Measurements from ENCODE around the gene CNTNAP2.

The CNTNAP2 gene

DNA sequence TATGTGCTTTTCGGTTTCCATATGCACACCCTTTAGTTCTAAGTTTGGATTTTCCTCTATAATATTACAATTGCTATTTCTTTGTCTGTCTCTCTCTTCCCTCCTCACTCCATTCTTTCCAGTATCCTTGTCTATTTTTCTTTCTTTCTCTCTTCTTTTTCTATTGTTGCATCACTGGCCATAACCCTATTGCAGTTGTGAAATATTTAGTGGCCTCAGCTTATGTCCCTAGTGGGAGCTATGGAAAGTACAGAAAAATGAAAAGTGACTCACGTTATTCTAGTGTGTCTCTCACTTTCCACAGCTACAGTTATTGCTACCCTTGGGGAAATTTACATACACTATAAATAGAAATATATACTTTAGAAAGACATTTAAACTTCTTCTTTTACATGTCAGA is 59.1 kb downstream of the CNTNAP2 start:
- no peaks in the 10 kb centered on the region for H3K9me3 ChIP-seq (ENCODE audit: control insufficient read depth, insufficient read depth, low read depth, low read length)
- POLR2A ChIA-PET = no interaction called here

DNA sequence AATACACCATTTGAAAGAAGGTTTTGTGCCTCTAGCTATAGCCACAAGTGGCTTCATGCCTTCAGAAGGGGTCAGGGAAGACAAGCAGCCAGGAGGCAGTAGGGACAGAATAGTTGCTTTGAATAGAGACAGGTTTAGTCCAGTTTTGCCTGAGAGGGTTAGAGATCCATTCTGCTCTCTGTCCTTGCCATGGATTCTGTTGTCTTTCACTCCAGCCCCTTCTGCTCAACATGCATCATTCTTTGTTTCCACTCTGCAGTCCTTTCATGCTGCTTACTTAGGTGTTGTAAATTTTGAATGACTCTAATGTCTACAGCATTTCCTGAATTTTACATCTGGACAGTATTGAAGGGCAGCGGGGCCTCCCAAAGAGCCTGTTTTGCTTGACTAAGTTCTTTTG is 60.3 kb downstream of the CNTNAP2 start:
- Histone ChIP-seq H3K36me3 (ENCODE audit: control insufficient read depth in 2 of 2, insufficient read depth in 1 of 2, low read length in 2 of 2) (no peaks in the 10 kb centered on the region), H3K4me3 (ENCODE audit: low read depth, low read length) (no peak overlapping the region), H3K4me1 (ENCODE audit: control insufficient read depth, insufficient read depth, low read length) (no peaks in the 10 kb centered on the region), H3K27ac (ENCODE audit: extremely low read depth, low read depth, low read length) (no peak overlapping the region), H3K9me3 (ENCODE audit: control insufficient read depth, insufficient read depth, low read depth, low read length) (no peaks in the 10 kb centered on the region)
- ChIA-PET POLR2A (no interaction called here), CTCF (interaction anchor here (0.9 kb wide), 1 partner anchor 12 kb away, joined by 3 read pairs; no protein-coding TSS in a partner anchor)
- TF ChIP-seq, protein P1, sequence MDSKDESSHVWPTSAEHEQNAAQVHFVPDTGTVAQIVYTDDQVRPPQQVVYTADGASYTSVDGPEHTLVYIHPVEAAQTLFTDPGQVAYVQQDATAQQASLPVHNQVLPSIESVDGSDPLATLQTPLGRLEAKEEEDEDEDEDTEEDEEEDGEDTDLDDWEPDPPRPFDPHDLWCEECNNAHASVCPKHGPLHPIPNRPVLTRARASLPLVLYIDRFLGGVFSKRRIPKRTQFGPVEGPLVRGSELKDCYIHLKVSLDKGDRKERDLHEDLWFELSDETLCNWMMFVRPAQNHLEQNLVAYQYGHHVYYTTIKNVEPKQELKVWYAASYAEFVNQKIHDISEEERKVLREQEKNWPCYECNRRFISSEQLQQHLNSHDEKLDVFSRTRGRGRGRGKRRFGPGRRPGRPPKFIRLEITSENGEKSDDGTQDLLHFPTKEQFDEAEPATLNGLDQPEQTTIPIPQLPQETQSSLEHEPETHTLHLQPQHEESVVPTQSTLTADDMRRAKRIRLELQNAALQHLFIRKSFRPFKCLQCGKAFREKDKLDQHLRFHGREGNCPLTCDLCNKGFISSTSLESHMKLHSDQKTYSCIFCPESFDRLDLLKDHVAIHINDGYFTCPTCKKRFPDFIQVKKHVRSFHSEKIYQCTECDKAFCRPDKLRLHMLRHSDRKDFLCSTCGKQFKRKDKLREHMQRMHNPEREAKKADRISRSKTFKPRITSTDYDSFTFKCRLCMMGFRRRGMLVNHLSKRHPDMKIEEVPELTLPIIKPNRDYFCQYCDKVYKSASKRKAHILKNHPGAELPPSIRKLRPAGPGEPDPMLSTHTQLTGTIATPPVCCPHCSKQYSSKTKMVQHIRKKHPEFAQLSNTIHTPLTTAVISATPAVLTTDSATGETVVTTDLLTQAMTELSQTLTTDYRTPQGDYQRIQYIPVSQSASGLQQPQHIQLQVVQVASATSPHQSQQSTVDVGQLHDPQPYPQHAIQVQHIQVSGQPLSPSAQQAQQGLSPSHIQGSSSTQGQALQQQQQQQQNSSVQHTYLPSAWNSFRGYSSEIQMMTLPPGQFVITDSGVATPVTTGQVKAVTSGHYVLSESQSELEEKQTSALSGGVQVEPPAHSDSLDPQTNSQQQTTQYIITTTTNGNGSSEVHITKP (tag by site-specific recombination; IDR thresholded peaks at IDR 0.05) = no peak
- TF ChIP-seq KLF9 (tag by site-specific recombination; IDR thresholded peaks at IDR 0.05; ENCODE audit: low read depth) (no peak), ZNF274 (IDR thresholded peaks at IDR 0.05; ENCODE audit: low read length) (no peak), ZNF274 (tag by site-specific recombination; IDR thresholded peaks at IDR 0.05; ENCODE audit: borderline replicate concordance) (no peak), ZNF529 (tag by site-specific recombination; IDR thresholded peaks at IDR 0.05; ENCODE audit: insufficient replicate concordance) (no peak), ZNF548 (tag by site-specific recombination; IDR thresholded peaks at IDR 0.05) (no peak), OSR2 (tag by site-specific recombination; IDR thresholded peaks at IDR 0.05) (no peak), ZNF48 (tag by site-specific recombination; IDR thresholded peaks at IDR 0.05) (no peak)
- TF ChIP-seq, protein P2, sequence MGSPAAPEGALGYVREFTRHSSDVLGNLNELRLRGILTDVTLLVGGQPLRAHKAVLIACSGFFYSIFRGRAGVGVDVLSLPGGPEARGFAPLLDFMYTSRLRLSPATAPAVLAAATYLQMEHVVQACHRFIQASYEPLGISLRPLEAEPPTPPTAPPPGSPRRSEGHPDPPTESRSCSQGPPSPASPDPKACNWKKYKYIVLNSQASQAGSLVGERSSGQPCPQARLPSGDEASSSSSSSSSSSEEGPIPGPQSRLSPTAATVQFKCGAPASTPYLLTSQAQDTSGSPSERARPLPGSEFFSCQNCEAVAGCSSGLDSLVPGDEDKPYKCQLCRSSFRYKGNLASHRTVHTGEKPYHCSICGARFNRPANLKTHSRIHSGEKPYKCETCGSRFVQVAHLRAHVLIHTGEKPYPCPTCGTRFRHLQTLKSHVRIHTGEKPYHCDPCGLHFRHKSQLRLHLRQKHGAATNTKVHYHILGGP (tag by site-specific recombination; IDR thresholded peaks at IDR 0.05) = no peak

More for the DNA sequence above, 59.1 kb downstream of the CNTNAP2 start:
- TF ChIP-seq ZIC2 (tag by site-specific recombination; IDR thresholded peaks at IDR 0.05) (no peak), MZF1 (tag by site-specific recombination; IDR thresholded peaks at IDR 0.05; ENCODE audit: borderline replicate concordance) (no peak), EGR2 (tag by site-specific recombination; IDR thresholded peaks at IDR 0.05; ENCODE audit: low read depth) (no peak), HOXD13 (CRISPR knock-in tag; IDR thresholded peaks at IDR 0.05; ENCODE audit: borderline replicate concordance) (no peak)
- TF ChIP-seq, protein P3, sequence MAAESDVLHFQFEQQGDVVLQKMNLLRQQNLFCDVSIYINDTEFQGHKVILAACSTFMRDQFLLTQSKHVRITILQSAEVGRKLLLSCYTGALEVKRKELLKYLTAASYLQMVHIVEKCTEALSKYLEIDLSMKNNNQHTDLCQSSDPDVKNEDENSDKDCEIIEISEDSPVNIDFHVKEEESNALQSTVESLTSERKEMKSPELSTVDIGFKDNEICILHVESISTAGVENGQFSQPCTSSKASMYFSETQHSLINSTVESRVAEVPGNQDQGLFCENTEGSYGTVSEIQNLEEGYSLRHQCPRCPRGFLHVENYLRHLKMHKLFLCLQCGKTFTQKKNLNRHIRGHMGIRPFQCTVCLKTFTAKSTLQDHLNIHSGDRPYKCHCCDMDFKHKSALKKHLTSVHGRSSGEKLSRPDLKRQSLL (tag by site-specific recombination; IDR thresholded peaks at IDR 0.05) = no peak
- H3K4me3 ChIP-seq (ENCODE audit: low read depth, low read length) = no peak overlapping the region
- H3K4me1 ChIP-seq (ENCODE audit: control insufficient read depth, insufficient read depth, low read length) = no peaks in the 10 kb centered on the region
- CTCF ChIA-PET = interaction anchor here (0.7 to 0.9 kb wide), 2 partner anchors 31 to 46 kb away, joined by 4 read pairs; no protein-coding TSS in a partner anchor
- no peaks in the 10 kb centered on the region for H3K36me3 ChIP-seq (ENCODE audit: control insufficient read depth in 2 of 2, insufficient read depth in 1 of 2, low read length in 2 of 2)
- no peak overlapping the region for H3K27ac ChIP-seq (ENCODE audit: extremely low read depth, low read depth, low read length)

DNA sequence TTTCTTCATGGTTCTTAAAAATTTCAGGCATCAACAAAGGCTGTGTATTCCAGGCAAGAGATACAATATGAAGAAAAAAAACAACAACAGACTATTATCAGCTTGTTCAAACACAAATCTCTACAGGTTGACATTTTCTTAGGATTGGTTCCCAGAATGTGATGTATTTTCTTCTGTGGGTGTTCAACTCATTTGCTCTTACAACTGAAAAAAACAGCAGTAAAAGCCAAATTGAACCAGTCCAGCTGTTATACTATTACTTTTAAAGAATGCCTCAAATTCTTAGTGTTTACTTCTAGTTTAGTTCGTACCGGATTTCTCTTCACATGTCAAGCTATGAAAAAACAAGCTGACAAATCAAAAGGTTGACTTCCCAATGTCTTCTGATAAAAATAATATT is 60.7 kb downstream of the CNTNAP2 start:
- Histone ChIP-seq H3K4me3 (ENCODE audit: low read depth, low read length) (no peak overlapping the region), H3K4me1 (ENCODE audit: control insufficient read depth, insufficient read depth, low read length) (no peaks in the 10 kb centered on the region), H3K27ac (ENCODE audit: extremely low read depth, low read depth, low read length) (no peak overlapping the region), H3K36me3 (ENCODE audit: control insufficient read depth in 2 of 2, insufficient read depth in 1 of 2, low read length in 2 of 2) (no peaks in the 10 kb centered on the region), H3K9me3 (ENCODE audit: control insufficient read depth, insufficient read depth, low read depth, low read length) (no peaks in the 10 kb centered on the region)
- TF ChIP-seq HOXC10 (CRISPR knock-in tag; IDR thresholded peaks at IDR 0.05) (no peak), ZSCAN23 (tag by site-specific recombination; IDR thresholded peaks at IDR 0.05) (no peak), ZNF707 (tag by site-specific recombination; IDR thresholded peaks at IDR 0.05) (no peak), ZNF555 (tag by site-specific recombination; conservative IDR thresholded peaks at IDR 0.05) (no peak), ZNF843 (tag by site-specific recombination; IDR thresholded peaks at IDR 0.05) (no peak), ZEB2 (tag by site-specific recombination; IDR thresholded peaks at IDR 0.05) (no peak)
- TF ChIP-seq, protein P4, sequence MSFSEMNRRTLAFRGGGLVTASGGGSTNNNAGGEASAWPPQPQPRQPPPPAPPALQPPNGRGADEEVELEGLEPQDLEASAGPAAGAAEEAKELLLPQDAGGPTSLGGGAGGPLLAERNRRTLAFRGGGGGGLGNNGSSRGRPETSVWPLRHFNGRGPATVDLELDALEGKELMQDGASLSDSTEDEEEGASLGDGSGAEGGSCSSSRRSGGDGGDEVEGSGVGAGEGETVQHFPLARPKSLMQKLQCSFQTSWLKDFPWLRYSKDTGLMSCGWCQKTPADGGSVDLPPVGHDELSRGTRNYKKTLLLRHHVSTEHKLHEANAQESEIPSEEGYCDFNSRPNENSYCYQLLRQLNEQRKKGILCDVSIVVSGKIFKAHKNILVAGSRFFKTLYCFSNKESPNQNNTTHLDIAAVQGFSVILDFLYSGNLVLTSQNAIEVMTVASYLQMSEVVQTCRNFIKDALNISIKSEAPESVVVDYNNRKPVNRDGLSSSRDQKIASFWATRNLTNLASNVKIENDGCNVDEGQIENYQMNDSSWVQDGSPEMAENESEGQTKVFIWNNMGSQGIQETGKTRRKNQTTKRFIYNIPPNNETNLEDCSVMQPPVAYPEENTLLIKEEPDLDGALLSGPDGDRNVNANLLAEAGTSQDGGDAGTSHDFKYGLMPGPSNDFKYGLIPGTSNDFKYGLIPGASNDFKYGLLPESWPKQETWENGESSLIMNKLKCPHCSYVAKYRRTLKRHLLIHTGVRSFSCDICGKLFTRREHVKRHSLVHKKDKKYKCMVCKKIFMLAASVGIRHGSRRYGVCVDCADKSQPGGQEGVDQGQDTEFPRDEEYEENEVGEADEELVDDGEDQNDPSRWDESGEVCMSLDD (tag by site-specific recombination; IDR thresholded peaks at IDR 0.05) = no peak
- CTCF ChIA-PET = interaction anchor here (0.6 to 0.9 kb wide), 2 partner anchors 12 to 607 kb away, joined by 3 to 4 read pairs; no protein-coding TSS in a partner anchor
- POLR2A ChIA-PET = no interaction called here
